Measurements from ENCODE around the gene TMEM117. TPM values are rescaled to one million over a fixed set of nuclear protein-coding genes. Genes with fewer than 3 reads are reported as not detected.

Gene TMEM117
- total RNA-seq, 1 donor from 2014 or later: 0.80 TPM

DNA sequence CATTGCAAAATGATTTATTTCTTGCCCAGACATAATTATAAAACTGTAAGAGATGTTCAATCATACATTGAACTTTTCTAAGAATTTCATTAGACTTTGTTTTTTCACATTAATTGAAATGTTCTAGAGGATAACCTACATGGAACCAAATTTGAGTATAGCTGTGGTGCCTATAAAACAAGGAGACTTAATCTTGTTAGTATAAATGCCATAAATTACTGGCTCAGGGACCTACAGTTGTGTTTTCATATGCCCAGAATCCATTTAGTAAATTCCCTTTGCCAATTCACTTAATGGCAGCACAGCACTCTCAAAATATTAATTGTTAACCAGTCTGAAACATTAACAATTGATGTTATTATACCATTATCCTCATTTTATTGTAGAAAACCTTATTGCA, 551.7 kb downstream of the TMEM117 start:
- H3K4me3 Mint-ChIP-seq (ENCODE audit: unreplicated experiment): no peak overlapping the region
- TF ChIP-seq, protein P1, sequence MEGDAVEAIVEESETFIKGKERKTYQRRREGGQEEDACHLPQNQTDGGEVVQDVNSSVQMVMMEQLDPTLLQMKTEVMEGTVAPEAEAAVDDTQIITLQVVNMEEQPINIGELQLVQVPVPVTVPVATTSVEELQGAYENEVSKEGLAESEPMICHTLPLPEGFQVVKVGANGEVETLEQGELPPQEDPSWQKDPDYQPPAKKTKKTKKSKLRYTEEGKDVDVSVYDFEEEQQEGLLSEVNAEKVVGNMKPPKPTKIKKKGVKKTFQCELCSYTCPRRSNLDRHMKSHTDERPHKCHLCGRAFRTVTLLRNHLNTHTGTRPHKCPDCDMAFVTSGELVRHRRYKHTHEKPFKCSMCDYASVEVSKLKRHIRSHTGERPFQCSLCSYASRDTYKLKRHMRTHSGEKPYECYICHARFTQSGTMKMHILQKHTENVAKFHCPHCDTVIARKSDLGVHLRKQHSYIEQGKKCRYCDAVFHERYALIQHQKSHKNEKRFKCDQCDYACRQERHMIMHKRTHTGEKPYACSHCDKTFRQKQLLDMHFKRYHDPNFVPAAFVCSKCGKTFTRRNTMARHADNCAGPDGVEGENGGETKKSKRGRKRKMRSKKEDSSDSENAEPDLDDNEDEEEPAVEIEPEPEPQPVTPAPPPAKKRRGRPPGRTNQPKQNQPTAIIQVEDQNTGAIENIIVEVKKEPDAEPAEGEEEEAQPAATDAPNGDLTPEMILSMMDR (IDR thresholded peaks at IDR 0.05; ENCODE audit: unreplicated experiment): no peak
- no peak for DNase-seq (ENCODE audit: low spot score)
- no peaks in the 10 kb centered on the region for H3K9me3 Mint-ChIP-seq (ENCODE audit: unreplicated experiment)
- peaks cover 1% of the 10 kb centered on the region for H3K27me3 Mint-ChIP-seq (ENCODE audit: unreplicated experiment)
- no peaks in the 10 kb centered on the region for H3K4me1 Mint-ChIP-seq (ENCODE audit: unreplicated experiment)
- H3K27ac Mint-ChIP-seq (ENCODE audit: unreplicated experiment): no peak overlapping the region
- H3K36me3 Mint-ChIP-seq (ENCODE audit: low read depth, unreplicated experiment): no peaks in the 10 kb centered on the region

- H3K9me3 Mint-ChIP-seq (ENCODE audit: unreplicated experiment): no peaks in the 10 kb centered on the region
- peaks cover 1% of the 10 kb centered on the region for H3K27me3 Mint-ChIP-seq (ENCODE audit: unreplicated experiment)
- no peaks in the 10 kb centered on the region for H3K4me1 Mint-ChIP-seq (ENCODE audit: unreplicated experiment)
- H3K4me3 Mint-ChIP-seq (ENCODE audit: unreplicated experiment): no peak overlapping the region
- no peak for DNase-seq (ENCODE audit: low spot score)
- H3K27ac Mint-ChIP-seq (ENCODE audit: unreplicated experiment): no peak overlapping the region
- no peaks in the 10 kb centered on the region for H3K36me3 Mint-ChIP-seq (ENCODE audit: low read depth, unreplicated experiment)
- TF ChIP-seq, protein P1 (IDR thresholded peaks at IDR 0.05; ENCODE audit: unreplicated experiment): no peak
Observed at GRCh38 chr12:44389038-44389437, 553.2 kb downstream of the TMEM117 start.

DNA sequence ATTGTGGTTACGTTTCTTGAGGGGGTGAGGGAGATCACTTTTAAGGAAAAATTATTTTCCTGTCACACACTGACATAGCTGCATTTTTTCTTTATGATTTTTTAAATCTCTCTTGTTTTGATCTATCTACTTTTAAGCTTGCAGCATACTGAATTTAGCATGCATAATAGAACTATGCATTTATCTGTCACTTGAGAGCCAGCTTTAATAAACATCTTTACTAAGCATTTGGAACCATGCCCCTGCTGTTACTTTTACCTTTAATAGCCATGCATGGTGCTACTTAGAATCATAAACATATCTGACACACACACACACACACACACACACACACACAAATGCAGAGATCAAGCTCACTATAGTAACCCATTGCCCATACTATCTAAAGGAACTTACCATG, 554.0 kb downstream of the TMEM117 start:
- no peak for DNase-seq (ENCODE audit: low spot score)
- H3K9me3 Mint-ChIP-seq (ENCODE audit: unreplicated experiment): no peaks in the 10 kb centered on the region
- peaks cover 1% of the 10 kb centered on the region for H3K27me3 Mint-ChIP-seq (ENCODE audit: unreplicated experiment)
- H3K27ac Mint-ChIP-seq (ENCODE audit: unreplicated experiment): no peak overlapping the region
- TF ChIP-seq, protein P1 (IDR thresholded peaks at IDR 0.05; ENCODE audit: unreplicated experiment): no peak
- H3K4me1 Mint-ChIP-seq (ENCODE audit: unreplicated experiment): no peaks in the 10 kb centered on the region
- H3K36me3 Mint-ChIP-seq (ENCODE audit: low read depth, unreplicated experiment): no peaks in the 10 kb centered on the region
- no peak overlapping the region for H3K4me3 Mint-ChIP-seq (ENCODE audit: unreplicated experiment)

DNA sequence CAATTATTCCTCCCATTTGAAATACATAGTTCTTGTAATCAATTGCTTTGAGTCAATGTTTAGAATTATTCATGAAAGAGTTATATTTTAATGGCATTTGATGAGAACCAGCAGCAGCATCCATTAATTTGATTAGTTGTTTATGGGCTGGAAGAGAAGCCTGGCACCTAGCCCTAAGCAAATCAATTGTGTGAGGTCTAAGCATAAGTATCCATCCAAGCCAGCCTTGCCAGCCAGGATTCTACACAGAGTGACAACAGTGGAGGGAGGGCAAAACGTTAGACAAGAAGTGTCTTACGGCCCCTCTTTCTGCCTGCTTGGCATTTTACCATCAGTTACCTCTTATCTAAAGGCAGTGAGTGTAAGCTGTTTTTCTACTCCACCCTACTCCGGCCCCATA, 561.8 kb downstream of the TMEM117 start:
- Mint-ChIP-seq H3K27me3 (ENCODE audit: unreplicated experiment) (no peaks in the 10 kb centered on the region), H3K27ac (ENCODE audit: unreplicated experiment) (no peak overlapping the region), H3K4me1 (ENCODE audit: unreplicated experiment) (no peaks in the 10 kb centered on the region), H3K36me3 (ENCODE audit: low read depth, unreplicated experiment) (no peaks in the 10 kb centered on the region), H3K4me3 (ENCODE audit: unreplicated experiment) (no peak overlapping the region), H3K9me3 (ENCODE audit: unreplicated experiment) (no peaks in the 10 kb centered on the region)
- TF ChIP-seq, protein P1 (IDR thresholded peaks at IDR 0.05; ENCODE audit: unreplicated experiment): no peak
- DNase-seq (ENCODE audit: low spot score): no peak

- TF ChIP-seq, protein P1 (IDR thresholded peaks at IDR 0.05; ENCODE audit: unreplicated experiment): no peak
- no peak for DNase-seq (ENCODE audit: low spot score)
- Mint-ChIP-seq H3K36me3 (ENCODE audit: low read depth, unreplicated experiment) (no peaks in the 10 kb centered on the region), H3K27me3 (ENCODE audit: unreplicated experiment) (no peaks in the 10 kb centered on the region), H3K4me3 (ENCODE audit: unreplicated experiment) (no peak overlapping the region), H3K4me1 (ENCODE audit: unreplicated experiment) (no peaks in the 10 kb centered on the region), H3K27ac (ENCODE audit: unreplicated experiment) (no peak overlapping the region), H3K9me3 (ENCODE audit: unreplicated experiment) (no peaks in the 10 kb centered on the region)
Observed at GRCh38 chr12:44403185-44403584, 567.3 kb downstream of the TMEM117 start.
